Measurements from ENCODE around the gene SPRYD7.

DNA sequence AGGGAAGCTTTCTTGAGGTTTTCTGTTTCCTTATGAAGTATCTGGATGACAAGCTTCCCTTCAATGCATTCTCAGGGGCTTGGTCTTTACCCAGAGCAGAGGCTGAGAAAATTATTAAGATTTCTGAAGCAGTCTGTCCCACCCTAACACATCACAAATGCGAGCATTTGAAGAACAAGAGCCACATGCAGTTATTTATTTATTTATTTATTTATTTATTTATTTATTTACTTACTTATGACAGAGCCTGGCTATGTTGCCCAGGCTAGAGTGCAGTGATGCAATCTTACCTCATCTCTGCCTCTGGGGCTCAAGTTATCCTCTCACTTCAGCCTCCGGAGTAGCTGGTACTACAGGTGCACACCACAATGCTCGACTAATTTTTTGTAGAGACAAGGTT, 38.4 kb downstream of the SPRYD7 start:
- TF ChIP-seq POLR2AphosphoS5 (IDR thresholded peaks at IDR 0.05) = no peak
- TF ChIP-seq CTCF (IDR thresholded peaks at IDR 0.05) = no peak
- no peak for TF ChIP-seq POLR2A (IDR thresholded peaks at IDR 0.05)
- TF ChIP-seq EP300 (IDR thresholded peaks at IDR 0.05) = no peak
